Activated CD4-positive, alpha-beta T cell treated with anti-CD3 and anti-CD28 coated beads for 48 hours (primary cell): ENCODE results near the gene MYO1D.
"Not testable (repeated sequence)": the region's sequence is repeated elsewhere in the genome, so short reads cannot be mapped to it uniquely, and the experiment has no call there.

ENCODE experiments used
- DNase-seq: peaks from one replicate; pipeline ENCODE4 v3.0.0-alpha.2; 2020

Gene MYO1D

GRCh38 chr17:32772453-32773025, 104.4 kb downstream of the MYO1D start:
- peak; percentile 42 for DNase-seq

GRCh38 chr17:32771396-32771795, 105.5 kb downstream of the MYO1D start:
- DNase-seq = no peak

GRCh38 chr17:32769846-32770245, 107.1 kb downstream of the MYO1D start:
- DNase-seq = no peak

- DNase-seq = no peak
Observed at GRCh38 chr17:32763855-32764439, 113.0 kb downstream of the MYO1D start.

GRCh38 chr17:32759476-32759875, 117.4 kb downstream of the MYO1D start:
- no peak for DNase-seq

GRCh38 chr17:32757963-32758362, 119.0 kb downstream of the MYO1D start:
- DNase-seq = no peak

GRCh38 chr17:32756696-32757095, 120.2 kb downstream of the MYO1D start:
- no peak for DNase-seq

- no peak for DNase-seq
Observed at GRCh38 chr17:32755045-32755805, 121.7 kb downstream of the MYO1D start.

GRCh38 chr17:32752934-32753333, 124.0 kb downstream of the MYO1D start:
- no peak for DNase-seq

- no peak for DNase-seq
Observed at GRCh38 chr17:32747856-32748255, 129.1 kb downstream of the MYO1D start.

- DNase-seq = no peak
Observed at GRCh38 chr17:32746698-32747097, 130.2 kb downstream of the MYO1D start.

GRCh38 chr17:32746280-32746679, 130.6 kb downstream of the MYO1D start:
- DNase-seq = no peak

GRCh38 chr17:32742681-32743538, 134.0 kb downstream of the MYO1D start:
- no peak for DNase-seq

GRCh38 chr17:32741381-32741780, 135.5 kb downstream of the MYO1D start:
- no peak for DNase-seq

- no peak for DNase-seq
Observed at GRCh38 chr17:32739722-32740121, 137.2 kb downstream of the MYO1D start.

- not testable (repeated sequence) for DNase-seq
Observed at GRCh38 chr17:32739151-32739550, 137.8 kb downstream of the MYO1D start.

GRCh38 chr17:32733401-32733800, 143.5 kb downstream of the MYO1D start:
- no peak for DNase-seq

GRCh38 chr17:32732900-32733299, 144.0 kb downstream of the MYO1D start:
- DNase-seq = no peak

GRCh38 chr17:32732296-32732642, 144.7 kb downstream of the MYO1D start:
- no peak for DNase-seq

GRCh38 chr17:32731556-32732295, 145.2 kb downstream of the MYO1D start:
- no peak for DNase-seq

- DNase-seq = no peak
Observed at GRCh38 chr17:32727681-32728080, 149.2 kb downstream of the MYO1D start.

- no peak for DNase-seq
Observed at GRCh38 chr17:32725697-32726096, 151.2 kb downstream of the MYO1D start.
